NCI-H2029 treated with DMSO at 0.1 percent for 48 hours (cell line): ENCODE data around the gene WBP2.
"Not testable (repeated sequence)": the region's sequence is repeated elsewhere in the genome, so short reads cannot be mapped to it uniquely, and the experiment has no call there.

Source experiments
- DNase-seq: peaks from one replicate; lab custom pipeline; 2025; lab: John Stamatoyannopoulos, UW

WBP2 gene

GRCh38 chr17:75865404-75866188, 10.5 kb upstream of the WBP2 start:
- not testable (repeated sequence) for DNase-seq

- DNase-seq, result not testable (repeated sequence)
These were observed 9.8 kb upstream of the WBP2 start for GRCh38 chr17:75864887-75865286.

GRCh38 chr17:75864448-75864871, 9.3 kb upstream of the WBP2 start:
- no peak for DNase-seq

GRCh38 chr17:75861927-75862317, 6.8 kb upstream of the WBP2 start:
- DNase-seq, result no peak

GRCh38 chr17:75859358-75859757, 4.2 kb upstream of the WBP2 start:
- DNase-seq, result not testable (repeated sequence)

- DNase-seq, result no peak
These were observed 1.1 kb upstream of the WBP2 start for GRCh38 chr17:75856062-75856756.

- DNase-seq, result no peak
These were observed 240 bp downstream of the WBP2 start for GRCh38 chr17:75854881-75855309.

- DNase-seq, result no peak
These were observed 910 bp downstream of the WBP2 start for GRCh38 chr17:75854101-75854748.

GRCh38 chr17:75853433-75853832, 1.7 kb downstream of the WBP2 start:
- no peak for DNase-seq

- not testable (repeated sequence) for DNase-seq
These were observed 3.5 kb downstream of the WBP2 start for GRCh38 chr17:75851693-75851991.

- no peak for DNase-seq
These were observed 4.0 kb downstream of the WBP2 start for GRCh38 chr17:75850928-75851692.

- no peak for DNase-seq
These were observed 5.4 kb downstream of the WBP2 start for GRCh38 chr17:75849724-75850123.

GRCh38 chr17:75849279-75849646, 5.9 kb downstream of the WBP2 start:
- DNase-seq, result no peak

- DNase-seq, result no peak
These were observed 6.4 kb downstream of the WBP2 start for GRCh38 chr17:75848523-75849278.

- DNase-seq, result no peak
These were observed 7.3 kb downstream of the WBP2 start for GRCh38 chr17:75847614-75848522.

GRCh38 chr17:75846692-75847613, 8.2 kb downstream of the WBP2 start:
- DNase-seq, result no peak

GRCh38 chr17:75845933-75846691, 9.0 kb downstream of the WBP2 start:
- DNase-seq, result no peak

- no peak for DNase-seq
These were observed 9.9 kb downstream of the WBP2 start for GRCh38 chr17:75845058-75845711.
